Measurements from ENCODE around the gene DIDO1. TPM values are rescaled to one million over a fixed set of nuclear protein-coding genes. Genes with fewer than 3 reads are reported as not detected.
"Not testable (repeated sequence)": the region's sequence is repeated elsewhere in the genome, so short reads cannot be mapped to it uniquely, and the experiment has no call there.

The DIDO1 gene
- total and polyA plus RNA-seq, 7 donors: 10.4 to 70.6 (median 48.7) TPM

DNA sequence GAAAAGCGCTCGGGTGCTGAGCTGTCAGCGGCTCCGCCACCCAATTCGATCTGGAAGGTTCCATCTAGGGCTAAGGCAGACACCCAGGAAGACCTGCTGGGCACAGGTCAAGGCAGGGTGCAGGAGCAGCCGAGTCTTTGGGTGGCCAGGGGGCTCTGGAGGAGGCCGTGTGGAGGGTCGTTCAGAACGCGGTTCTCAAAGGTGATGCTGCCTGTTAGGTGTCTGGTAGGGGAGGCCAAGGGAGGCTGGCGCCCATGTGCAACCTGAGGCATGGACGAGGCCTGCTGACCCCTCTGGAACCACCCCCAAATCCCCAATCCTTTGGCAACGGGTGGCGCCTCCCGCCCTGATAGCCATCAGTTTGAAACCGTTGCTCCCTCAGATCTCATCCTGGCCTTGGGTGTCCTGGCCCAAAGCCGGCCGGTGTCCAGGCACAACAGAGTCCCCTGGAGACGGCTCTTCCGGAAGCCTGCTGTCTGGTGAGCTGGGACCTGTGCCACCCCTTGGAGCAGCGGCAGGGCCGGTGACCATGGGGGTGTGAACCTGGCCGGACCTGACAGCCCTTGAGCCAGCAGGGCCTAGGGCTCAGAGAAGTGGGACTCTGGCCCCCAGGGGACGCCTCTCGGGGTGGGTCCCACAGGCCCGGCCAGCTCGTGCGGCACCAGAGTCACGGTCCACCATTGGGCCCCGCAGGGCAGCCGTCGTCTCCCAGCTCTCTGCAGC is 36.7 kb upstream of the DIDO1 start:
- TF ChIP-seq POLR2AphosphoS5 (IDR thresholded peaks at IDR 0.05) (no peak), POLR2A (IDR thresholded peaks at IDR 0.05) (no peak), CTCF (IDR thresholded peaks at IDR 0.05) (no peak), EP300 (IDR thresholded peaks at IDR 0.05) (no peak)
- intact Hi-C loops (cut with DNase I): no loop called here
- Histone ChIP-seq H3K27me3 (no peaks in the 10 kb centered on the region), H3K27ac (no peak overlapping the region), H3K4me3 (no peak overlapping the region), H3K36me3 (peaks cover 0 to 12% (median 3%) of the 10 kb centered on the region in 4 donors), H3K4me1 (no peaks in the 10 kb centered on the region), H3K9me3 (no peaks in the 10 kb centered on the region)
- DNase-seq: no peak
- WGBS, 2 donors: 92% methylated on average over 32 of the region's 32 CpGs

DNA sequence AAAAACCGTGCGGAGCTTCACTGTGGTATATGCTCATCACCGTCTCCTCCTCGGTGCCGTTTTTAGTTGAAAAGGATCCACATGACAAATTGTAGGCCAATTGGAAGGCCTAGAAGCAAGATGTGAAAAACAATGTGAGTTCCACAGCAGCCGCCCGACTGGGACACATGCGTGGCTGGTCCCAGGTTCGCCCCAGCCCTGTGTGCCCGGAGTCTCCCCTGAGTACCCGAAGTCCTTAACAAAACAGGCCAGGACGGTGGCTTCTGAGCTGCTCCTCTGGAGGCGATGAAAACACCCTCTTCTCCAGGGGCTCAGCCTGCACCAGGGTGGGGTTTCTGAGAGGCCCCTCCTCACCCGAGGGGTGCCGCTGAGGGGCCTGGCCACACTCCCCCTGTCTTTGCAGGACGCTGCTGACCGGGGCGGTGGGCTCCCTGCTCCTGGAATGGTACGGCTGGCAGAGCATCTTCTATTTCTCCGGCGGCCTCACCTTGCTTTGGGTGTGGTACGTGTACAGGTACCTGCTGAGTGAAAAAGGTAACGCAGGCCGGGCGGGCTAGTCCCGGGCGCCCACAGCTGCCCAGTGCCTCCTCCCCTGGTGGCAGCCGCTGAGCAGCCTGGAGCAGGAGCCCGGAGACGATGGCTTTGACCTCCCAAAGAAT is 36.0 kb upstream of the DIDO1 start:
- no peak for DNase-seq
- peaks cover 0 to 12% (median 3%) of the 10 kb centered on the region in 4 donors for H3K36me3 ChIP-seq
- WGBS, 2 donors: 95 to 96% methylated on average over 30 of the region's 30 CpGs

GRCh38 chr20:62961799-62962198 is 35.5 kb upstream of the DIDO1 start:
- H3K27ac ChIP-seq: no peak overlapping the region
- H3K27me3 ChIP-seq: no peaks in the 10 kb centered on the region
- TF ChIP-seq CTCF (IDR thresholded peaks at IDR 0.05): no peak
- TF ChIP-seq EP300 (IDR thresholded peaks at IDR 0.05): no peak
- no peak for TF ChIP-seq POLR2AphosphoS5 (IDR thresholded peaks at IDR 0.05)
- no peaks in the 10 kb centered on the region for H3K4me1 ChIP-seq
- intact Hi-C loops (cut with DNase I): no loop called here
- DNase-seq: no peak
- H3K9me3 ChIP-seq: no peaks in the 10 kb centered on the region
- H3K36me3 ChIP-seq: peaks cover 0 to 12% (median 3%) of the 10 kb centered on the region in 4 donors
- H3K4me3 ChIP-seq: no peak overlapping the region
- 92 to 97% methylated on average over 8 of the region's 8 CpGs for WGBS, 2 donors

More for the DNA sequence above, 36.0 kb upstream of the DIDO1 start:
- Histone ChIP-seq H3K9me3 (no peaks in the 10 kb centered on the region), H3K4me3 (no peak overlapping the region), H3K27me3 (no peaks in the 10 kb centered on the region), H3K4me1 (no peaks in the 10 kb centered on the region), H3K27ac (no peak overlapping the region)
- intact Hi-C loops (cut with DNase I): no loop called here
- TF ChIP-seq EP300 (IDR thresholded peaks at IDR 0.05) (no peak), POLR2AphosphoS5 (IDR thresholded peaks at IDR 0.05) (no peak), POLR2A (IDR thresholded peaks at IDR 0.05) (no peak)

GRCh38 chr20:62961310-62961783 is 35.0 kb upstream of the DIDO1 start:
- 88 to 91% methylated on average over 19 of the region's 19 CpGs for WGBS, 2 donors
- TF ChIP-seq POLR2A (IDR thresholded peaks at IDR 0.05) (no peak), POLR2AphosphoS5 (IDR thresholded peaks at IDR 0.05) (no peak), CTCF (IDR thresholded peaks at IDR 0.05) (no peak), EP300 (IDR thresholded peaks at IDR 0.05) (no peak)
- no peaks in the 10 kb centered on the region for H3K4me1 ChIP-seq
- intact Hi-C loops (cut with DNase I): no loop called here
- H3K27ac ChIP-seq: no peak overlapping the region
- no peak overlapping the region for H3K4me3 ChIP-seq
- H3K36me3 ChIP-seq: peaks cover 0 to 12% (median 3%) of the 10 kb centered on the region in 4 donors
- no peaks in the 10 kb centered on the region for H3K9me3 ChIP-seq
- no peaks in the 10 kb centered on the region for H3K27me3 ChIP-seq
- DNase-seq: no peak

DNA sequence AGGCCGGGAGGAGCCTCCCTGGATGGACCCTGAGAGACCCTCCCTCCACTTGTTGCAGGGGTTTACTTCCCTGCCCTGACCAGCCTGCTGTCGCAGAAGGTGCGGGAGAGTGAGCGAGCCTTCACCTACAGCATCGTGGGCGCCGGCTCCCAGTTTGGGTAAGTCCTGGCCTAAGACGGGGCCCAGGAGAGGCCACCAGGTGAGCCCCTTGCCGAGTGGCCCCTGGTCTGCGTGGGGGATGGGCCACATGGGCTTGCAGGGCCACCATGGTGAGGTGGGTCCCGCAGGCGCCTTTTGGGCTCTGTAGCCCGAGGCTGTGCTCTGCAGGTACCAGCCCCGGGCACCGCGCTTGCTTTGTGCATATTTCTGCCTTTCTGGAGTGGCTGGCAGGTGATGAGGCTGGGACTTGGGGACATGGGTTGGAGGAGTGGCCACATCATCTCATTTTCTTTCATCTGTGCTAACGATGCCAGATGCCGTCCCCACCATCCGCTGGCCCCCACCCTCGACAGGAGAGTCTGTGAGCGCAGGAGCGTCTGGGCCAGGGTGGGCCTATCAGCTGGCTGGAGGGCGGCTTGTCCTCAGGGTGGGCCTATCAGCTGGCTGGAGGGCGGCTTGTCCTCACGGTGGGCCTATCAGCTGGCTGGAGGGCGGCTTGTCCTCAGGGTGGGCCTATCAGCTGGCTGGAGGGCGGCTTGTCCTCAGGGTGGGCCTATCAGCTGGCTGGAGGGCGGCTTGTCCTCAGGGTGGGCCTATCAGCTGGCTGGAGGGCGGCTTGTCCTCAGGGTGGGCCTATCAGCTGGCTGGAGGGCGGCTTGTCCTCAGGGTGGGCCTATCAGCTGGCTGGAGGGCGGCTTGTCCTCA is 34.4 kb upstream of the DIDO1 start:
- H3K4me1 ChIP-seq; H3K27ac ChIP-seq; DNase-seq; intact Hi-C loops (cut with DNase I); H3K4me3 ChIP-seq; H3K27me3 ChIP-seq; H3K9me3 ChIP-seq: not testable (repeated sequence)
- peaks cover 0 to 12% (median 3%) of the 10 kb centered on the region in 4 donors for H3K36me3 ChIP-seq
- WGBS, 2 donors: 92 to 95% methylated on average over 24 to 27 of the region's 31 CpGs
